HG02588 (cell line): ENCODE results near the gene NBPF6.
"Not testable (repeated sequence)": the region's sequence is repeated elsewhere in the genome, so short reads cannot be mapped to it uniquely, and the experiment has no call there.

Experiments used
- ATAC-seq: cut with Tn5 transposase; IDR thresholded peaks from one replicate; pipeline ENCODE4 v1.9.1; 2021; ENCODE audit warnings: mild to moderate bottlenecking, moderate library complexity; ENCODE audit not compliant: unreplicated experiment

Gene NBPF6, protein sequence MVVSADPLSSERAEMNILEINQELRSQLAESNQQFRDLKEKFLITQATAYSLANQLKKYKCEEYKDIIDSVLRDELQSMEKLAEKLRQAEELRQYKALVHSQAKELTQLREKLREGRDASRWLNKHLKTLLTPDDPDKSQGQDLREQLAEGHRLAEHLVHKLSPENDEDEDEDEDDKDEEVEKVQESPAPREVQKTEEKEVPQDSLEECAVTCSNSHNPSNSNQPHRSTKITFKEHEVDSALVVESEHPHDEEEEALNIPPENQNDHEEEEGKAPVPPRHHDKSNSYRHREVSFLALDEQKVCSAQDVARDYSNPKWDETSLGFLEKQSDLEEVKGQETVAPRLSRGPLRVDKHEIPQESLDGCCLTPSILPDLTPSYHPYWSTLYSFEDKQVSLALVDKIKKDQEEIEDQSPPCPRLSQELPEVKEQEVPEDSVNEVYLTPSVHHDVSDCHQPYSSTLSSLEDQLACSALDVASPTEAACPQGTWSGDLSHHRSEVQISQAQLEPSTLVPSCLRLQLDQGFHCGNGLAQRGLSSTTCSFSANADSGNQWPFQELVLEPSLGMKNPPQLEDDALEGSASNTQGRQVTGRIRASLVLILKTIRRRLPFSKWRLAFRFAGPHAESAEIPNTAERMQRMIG

DNA sequence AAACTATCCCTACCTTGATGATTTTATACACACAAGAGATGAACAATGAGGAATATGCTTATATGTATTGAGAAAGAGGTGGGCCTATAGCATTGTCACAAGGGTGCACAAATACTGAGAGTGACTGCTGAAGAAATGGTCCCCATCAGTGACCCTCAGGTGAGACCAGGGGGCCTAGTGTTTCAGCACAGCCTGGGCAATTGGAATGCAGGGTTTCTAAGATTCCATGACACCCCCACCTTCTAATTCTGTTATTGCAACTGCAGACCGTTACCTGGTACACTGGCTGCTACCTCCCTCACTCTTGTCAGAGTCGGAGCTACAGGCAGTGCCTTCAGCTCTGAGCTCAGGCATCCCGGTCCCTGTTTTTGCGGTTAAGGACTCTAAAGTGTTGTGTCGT is at the start of gene NBPF6:
NBPF6 (plus strand) TSS at position 301 of the 400 bp plus-strand sequence. CDS start 259 bp downstream, outside the sequence.
- not testable (repeated sequence) for ATAC-seq

DNA sequence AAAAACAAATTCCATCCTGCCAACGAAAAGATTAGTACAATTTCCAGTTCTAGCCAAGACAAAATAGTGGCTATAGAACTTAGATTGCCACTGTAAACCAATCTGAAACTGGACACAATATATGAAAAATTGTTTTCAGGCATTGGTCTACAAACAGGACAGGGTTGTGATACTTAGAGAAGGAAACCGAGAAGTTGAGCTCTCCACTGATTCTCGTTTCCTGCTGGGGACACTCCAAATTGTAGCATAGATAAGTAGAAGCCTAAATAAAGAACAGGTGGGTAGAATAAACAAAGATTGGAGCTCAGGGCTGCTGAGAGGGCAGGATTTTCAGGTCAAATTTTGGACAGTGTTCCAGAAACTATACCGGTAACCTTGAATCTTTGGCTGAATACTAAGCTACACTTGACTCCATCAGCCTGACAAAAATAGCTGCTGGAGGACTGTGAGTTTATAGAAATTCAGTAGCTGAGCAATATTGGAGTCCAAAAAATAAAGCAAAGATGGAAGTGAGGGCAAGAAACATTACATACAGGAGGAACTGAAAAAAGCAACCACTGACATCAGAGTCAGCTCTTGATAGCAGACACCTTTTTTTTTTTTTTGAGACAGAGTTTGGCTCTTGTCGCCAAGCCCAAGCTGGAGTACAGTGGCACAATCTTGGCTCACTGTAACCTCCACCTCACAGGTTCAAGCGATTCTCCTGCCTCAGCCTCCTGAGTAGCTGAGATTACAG is 38.9 kb upstream of the NBPF6 start:
- not testable (repeated sequence) for ATAC-seq

DNA sequence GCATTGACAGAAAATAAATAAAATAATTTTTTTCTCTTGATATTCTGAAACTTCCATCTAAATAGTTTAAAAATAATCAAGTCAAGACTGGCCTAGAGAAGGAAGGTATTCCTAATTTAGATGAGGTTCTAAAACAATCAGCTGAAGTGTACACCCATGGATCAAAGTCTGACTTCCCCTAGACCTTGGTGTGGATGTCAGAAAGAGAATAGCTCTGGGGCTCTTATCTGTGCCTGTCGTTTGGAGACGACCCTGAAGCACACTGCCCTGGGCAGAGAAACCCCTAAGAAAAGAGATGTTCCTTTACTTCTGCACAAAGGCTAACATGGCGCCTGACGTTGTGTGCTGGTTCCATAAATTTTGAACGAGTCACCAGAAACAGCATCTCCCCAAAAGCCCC is 30.0 kb upstream of the NBPF6 start:
- ATAC-seq = not testable (repeated sequence)

DNA sequence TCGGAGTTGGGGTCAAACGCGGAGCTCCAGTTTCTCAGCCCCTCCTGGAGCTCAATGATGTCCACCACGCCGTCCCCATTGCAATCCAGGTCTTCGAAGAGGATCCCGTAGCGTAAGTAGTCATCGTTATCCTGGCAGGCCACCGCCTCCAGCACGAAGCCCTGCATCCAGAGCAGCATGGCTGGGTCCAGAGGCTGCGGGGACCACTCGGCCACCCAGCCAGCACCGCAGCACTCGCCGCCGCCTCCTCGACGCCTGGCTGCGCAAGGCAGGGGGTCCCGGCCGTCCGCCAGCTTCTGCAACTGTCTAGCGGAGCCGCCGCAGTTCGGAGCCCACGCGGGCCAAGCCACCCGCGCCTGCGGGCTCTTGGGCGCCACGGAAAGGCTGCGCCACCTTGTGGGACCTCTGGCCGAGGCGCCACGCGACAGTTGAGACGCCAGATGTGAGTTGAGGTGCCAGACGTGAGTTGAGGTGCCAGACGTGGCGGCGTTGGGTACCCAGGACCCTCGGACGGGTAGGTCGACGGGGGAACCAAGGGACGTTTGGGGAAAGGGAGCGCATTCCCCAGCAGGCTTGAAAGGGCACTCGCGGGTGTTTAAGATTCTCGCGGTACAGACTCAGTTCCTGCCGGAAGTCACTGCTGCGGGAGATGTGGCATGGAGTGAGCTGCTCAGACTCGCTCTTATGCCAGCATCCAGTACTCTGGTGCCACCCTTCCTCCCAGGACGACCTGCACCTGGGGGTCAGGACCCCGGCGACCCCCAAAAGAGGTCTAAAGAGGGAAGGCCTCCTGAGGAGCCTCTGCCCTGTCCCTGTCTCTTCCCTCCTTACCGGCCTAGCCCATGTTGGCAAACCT is 28.9 kb upstream of the NBPF6 start:
- not testable (repeated sequence) for ATAC-seq

DNA sequence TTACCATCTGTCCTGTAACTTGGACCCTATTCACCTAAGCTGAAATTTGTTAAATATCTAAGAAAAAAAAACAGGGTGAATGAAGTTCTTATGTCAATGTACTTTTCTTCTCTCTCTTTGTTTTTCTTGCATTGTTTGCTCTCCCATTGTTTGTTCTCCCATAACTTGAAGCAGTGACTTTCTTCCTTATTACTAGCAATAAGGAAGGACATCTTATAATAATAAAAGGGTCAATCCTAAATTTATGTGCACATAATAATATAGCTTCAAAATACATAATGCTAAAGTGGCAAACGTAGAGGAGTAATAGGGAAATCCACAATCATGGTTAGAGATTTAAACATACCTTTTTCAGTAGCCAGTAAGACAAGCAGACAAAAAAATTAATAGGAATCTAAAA is 23.3 kb upstream of the NBPF6 start:
- not testable (repeated sequence) for ATAC-seq

DNA sequence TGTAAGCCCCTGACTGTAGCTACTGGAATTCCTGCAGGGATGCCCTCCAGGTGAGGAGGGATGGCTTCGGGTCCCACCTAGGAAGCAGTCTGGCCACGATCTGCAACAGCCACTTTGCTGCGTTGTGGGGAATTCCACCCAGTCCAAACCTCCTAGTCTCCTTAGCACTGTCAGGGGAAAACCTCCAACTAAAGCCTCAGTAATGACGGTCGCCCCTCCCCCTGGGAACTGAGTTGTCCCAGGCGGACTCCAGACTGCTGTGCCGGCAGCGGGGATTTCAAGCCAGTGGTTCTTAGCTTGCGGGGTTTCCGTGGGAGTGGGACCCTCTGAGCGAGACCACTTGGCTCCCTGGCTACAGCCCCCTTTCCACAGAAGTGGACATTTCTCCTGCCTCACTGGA is 18.1 kb upstream of the NBPF6 start:
- ATAC-seq = not testable (repeated sequence)

DNA sequence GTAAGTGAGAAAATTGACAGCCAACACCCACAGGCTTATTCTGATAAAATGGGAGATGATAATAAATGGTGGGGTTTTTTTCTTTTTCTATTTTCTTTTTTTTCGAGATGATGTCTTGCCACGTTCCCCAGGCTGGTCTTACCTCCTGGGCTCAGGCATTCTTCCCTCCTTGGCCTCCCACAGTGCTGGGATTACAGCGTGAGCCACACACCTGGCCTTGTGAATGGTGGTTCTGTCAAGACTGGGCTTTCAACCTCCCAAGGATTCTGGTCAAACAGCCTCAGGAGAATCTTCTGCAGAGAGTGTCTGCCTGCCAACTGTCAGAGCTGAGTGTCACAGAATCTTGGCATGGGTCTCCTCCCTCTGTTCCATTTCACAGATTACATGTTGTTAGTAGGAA is 16.7 kb upstream of the NBPF6 start:
- ATAC-seq = not testable (repeated sequence)

DNA sequence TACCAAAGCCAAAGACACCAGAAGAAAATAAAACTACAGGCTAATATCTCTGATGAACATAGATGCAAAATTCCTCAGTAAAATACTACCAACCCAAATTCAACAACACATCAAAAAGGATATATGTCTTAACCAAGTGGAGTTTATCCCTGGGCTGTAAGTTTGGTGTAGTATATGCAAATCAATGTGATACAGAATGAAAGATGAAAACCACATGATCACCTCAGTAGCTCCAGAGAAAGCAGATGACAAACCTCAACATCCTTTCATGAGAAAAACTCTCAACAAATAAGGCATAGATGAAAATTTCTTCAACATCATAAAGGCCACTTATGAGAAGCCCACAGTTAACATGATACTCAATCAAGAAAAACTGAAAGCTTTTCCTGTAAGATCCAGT is 11.6 kb upstream of the NBPF6 start:
- ATAC-seq = not testable (repeated sequence)

DNA sequence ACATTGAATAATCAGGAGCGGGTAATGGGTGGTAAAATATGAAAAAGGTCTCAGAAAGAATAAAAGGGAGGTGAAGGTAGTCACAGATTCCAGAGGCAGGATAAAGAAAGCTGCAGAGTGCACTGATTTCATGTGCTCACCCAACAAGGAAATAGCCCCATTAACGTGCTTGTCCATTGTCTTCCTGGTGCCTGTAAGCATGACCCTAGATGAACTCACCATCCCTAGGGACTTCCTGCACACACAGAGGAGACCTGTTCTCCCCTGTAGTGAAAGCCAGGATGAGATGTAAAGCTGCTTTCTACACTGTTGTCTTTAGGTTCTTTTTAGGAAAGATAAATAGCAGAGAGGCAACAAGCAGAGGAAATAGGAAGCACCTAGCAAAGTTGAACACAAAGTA is 4.4 kb downstream of the NBPF6 start:
- ATAC-seq = not testable (repeated sequence)

DNA sequence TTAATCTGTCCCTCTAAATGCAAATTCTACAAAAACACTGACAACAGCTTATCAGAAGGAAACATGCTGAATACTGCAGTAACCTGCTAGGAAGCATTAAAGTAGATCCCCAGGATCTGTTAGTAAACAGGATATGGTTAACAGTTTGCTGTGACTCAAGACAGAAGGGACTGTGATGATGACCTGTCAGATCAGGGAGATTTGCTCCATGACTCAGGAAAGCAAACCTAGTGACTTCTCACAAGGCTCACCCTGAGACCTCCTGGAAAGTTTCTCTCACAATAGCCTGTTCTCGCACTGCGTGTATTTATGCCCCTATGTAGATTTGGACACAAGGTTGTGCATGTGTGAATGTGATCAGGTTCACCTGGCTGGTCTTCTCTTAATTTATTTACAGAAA is 8.5 kb downstream of the NBPF6 start:
- not testable (repeated sequence) for ATAC-seq

DNA sequence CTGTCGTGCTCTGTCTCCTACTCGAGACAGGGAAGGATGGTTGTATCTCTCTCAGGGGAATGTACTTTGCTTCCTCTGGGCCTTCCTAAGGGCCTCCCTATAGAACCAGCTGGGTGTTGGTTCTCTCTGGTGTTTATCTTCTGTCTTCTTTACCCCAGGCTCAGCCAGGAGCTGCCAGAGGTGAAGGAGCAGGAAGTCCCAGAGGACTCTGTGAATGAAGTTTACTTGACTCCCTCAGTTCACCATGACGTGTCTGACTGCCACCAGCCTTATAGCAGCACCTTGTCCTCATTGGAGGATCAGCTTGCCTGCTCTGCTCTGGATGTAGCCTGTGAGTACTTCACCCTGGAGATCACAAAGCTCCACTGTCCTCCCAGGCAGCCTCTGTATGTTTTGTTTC is 11.6 kb downstream of the NBPF6 start:
- ATAC-seq = not testable (repeated sequence)

DNA sequence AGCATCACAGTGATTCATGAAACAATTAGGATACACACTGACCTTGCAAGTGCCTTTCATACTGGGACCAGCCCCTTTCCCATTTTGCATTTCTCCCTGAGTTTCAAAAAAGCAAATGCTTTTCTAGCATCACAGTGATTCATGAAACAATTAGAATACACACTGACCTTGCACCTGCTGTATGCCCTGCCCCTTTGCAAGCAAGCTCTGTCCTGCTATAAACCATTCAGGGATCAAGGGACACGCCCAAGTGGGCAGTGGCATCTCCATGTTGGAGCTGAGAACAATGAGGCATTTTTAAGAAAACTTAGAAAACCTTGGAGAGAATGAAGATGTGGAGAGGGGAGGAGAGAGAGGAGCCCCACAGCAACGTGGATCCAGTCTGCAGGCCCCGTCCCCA is 13.8 kb downstream of the NBPF6 start:
- ATAC-seq = not testable (repeated sequence)

DNA sequence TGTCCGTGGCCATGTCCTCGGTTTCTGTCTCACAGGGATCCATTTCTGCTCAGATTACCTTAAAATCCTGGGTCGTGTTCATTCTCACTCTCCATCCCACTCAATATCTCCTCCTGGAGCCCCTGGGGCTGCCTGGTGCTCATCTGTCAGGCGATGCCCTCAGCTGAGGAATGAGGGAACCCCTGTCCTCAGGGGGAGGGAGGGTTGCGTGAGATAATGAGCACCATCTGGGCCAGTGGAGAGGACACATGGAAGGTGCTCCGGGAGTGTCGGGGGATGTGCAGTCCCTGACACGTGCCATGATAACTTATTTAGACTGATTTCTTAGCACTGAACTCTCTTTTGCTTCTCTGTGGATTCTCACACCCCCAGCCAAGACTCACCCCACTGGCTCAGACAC is 16.0 kb downstream of the NBPF6 start:
- ATAC-seq = not testable (repeated sequence)

DNA sequence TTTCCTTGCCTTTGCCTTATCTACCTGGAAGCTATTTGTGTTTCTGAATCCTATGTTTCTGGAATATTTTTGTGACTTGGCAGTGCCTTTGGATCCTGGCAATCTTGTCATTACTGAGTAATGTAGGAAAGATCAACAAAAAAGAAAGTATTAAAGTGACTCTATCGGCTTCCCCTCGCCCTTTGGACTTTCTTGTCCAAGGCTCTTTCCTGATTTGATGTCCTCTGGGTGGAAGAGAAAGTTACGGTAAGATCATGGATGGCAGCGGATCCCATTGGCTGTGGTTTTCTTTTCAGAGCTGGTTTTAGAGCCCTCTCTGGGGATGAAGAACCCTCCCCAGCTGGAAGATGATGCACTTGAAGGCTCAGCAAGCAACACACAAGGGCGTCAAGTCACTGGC is 17.0 kb downstream of the NBPF6 start:
- not testable (repeated sequence) for ATAC-seq

DNA sequence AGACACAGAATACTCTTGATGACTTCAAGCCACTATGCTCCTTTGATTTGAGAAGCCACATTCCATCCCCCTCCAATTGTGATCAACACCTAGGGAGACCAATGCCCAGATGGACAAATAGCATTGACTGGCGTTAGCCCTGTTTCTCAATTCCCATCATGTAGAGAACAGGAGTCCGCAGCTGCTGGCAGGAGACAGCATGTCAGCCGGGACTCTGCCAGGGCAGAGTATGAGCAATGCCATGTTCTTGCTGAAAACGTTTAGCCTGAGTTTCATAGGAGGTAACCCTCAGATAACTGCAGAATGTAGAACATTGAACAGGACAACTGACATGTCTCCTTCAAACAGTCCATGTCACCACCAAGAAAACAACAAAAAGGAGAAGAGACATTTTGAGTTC is 20.6 kb downstream of the NBPF6 start:
- ATAC-seq = not testable (repeated sequence)

DNA sequence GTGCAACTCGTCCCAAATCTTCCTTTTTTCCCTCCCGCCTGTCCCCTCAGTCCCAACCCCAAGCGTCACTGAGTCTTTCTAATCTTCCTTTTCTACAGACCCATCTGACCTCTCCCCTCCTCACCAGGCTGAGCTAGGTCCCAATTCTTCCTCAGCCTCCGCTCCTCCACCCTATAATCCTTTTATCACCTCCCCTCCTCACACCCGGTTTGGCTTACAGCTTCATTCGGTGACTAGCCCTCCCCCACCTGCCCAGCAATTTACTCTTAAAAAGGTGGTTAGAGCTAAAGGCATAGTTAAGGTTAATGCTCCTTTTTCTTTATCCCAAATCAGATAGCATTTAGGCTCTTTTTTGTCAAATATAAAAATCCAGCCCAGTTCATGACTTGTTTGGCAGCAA is 24.4 kb downstream of the NBPF6 start:
- not testable (repeated sequence) for ATAC-seq

DNA sequence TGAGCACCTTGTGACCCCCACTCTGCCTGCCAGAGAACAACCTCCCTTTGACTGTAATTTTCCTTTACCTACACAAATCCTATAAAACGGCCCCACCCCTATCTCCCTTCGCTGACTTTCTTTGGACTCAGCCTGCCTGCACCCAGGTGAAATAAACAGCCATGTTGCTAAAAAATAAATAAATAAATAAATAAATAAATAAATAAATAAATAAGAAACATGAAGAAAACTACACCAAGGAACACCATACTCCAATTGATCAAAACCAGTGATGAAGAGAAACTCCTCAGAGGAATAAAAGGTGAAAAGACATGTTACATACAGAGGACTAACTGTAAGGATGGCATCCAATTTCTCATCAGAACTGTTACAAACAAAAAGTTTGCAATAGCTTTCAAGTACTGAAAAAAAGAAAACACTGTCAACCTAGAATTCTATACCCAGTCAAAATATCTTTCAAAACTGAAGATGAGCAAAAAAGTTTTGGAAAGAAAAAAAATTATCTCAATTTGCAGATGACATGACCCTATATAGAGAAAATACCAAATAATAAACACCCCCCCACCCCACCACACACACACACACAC is 28.4 kb downstream of the NBPF6 start:
- ATAC-seq = no peak

DNA sequence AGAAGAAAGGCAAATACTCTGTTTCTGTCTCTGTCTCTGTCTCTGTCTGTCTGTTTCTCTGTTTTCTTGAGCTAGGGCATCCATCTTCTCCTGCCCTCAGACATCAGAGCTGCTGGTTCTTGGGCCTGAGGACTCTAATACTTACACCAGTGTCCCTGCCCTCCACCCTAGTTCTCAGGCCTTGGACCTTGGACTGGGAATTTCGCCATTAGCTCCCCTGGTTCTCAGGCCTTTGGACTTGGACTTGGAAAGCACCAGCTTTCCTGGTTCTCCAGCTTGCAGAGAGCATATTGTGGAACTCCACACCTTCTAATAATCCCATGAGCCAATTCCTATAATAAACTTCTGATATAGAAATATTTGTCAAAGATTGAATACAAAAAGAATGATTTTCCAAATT is 32.6 kb downstream of the NBPF6 start:
- no peak for ATAC-seq

DNA sequence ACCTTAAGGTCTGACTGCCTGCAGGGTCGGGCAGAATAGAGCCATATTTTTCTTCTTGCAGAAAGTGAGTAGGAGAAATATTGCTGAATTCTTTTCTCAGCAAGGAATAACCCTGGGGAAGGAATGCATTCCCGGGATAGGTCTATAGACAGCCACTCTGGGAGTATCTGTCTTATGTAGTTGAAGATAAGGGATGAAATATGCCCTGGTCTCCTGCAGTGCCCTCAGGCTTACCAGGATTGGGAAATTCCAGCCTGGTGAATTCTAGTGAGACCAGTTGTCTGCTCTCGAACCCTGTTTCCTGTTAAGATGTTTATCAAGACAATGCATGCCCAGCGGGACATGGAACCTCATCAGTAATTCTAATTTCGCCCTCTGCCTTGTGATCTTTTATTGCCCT is 35.8 kb downstream of the NBPF6 start:
- ATAC-seq = not testable (repeated sequence)

DNA sequence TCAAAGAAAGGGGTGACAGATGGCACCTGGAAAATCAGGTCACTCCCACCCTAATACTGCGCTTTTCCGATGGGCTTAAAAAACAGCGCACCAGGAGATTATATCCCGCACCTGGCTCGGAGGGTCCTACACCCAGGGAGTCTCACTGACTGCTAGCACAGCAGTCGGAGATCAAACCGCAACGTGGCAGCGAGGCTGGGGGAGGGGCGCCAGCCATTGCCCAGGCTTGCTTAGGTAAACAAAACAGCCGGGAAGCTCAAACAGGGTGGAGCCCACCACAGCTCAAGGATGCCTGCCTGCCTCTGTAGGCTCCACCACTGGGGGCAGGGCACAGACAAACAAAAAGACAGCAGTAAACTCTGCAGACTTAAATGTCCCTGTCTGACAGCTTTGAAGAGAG is 36.6 kb downstream of the NBPF6 start:
- ATAC-seq = not testable (repeated sequence)
